Thymus (tissue), 11 donors: Measurements from ENCODE around the gene PRPF6. TPM values are rescaled to one million over a fixed set of nuclear protein-coding genes. Genes with fewer than 3 reads are reported as not detected.

Experiments
- DNase-seq, 9 donors: peaks; one replicate each; pipeline ENCODE4 v3.0.0-alpha.2; 2013; ENCODE audit warnings: low spot score in 9 of 9, low read depth in 6 of 9, missing footprints in 1 of 9
- H3K27ac ChIP-seq, 2 donors: one replicate each; pipeline ENCODE4 v1.5.1; 2013; ENCODE audit warnings: control low read depth in 1 of 2, low read depth in 1 of 2, low read length in 1 of 2, mild to moderate bottlenecking in 1 of 2, moderate library complexity in 1 of 2
- H3K27me3 ChIP-seq, 2 donors: one replicate each; pipeline ENCODE4 v1.5.1; 2013; ENCODE audit warnings: low read length in 1 of 2; ENCODE audit not compliant: control insufficient read depth in 2 of 2, insufficient read depth in 1 of 2
- H3K36me3 ChIP-seq, 2 donors: one replicate each; pipeline ENCODE4 v1.5.1; 2013; ENCODE audit warnings: low read length in 1 of 2, mild to moderate bottlenecking in 1 of 2, moderate library complexity in 1 of 2; ENCODE audit not compliant: control insufficient read depth in 2 of 2, insufficient read depth in 2 of 2
- H3K4me1 ChIP-seq, 2 donors: one replicate each; pipeline ENCODE4 v1.5.1; 2013; ENCODE audit warnings: low read length in 2 of 2; ENCODE audit not compliant: control insufficient read depth in 2 of 2, insufficient read depth in 2 of 2
- H3K4me3 ChIP-seq, 2 donors: one replicate each; pipeline ENCODE4 v1.5.1; 2013; ENCODE audit warnings: low read length in 2 of 2, control low read depth in 1 of 2, mild to moderate bottlenecking in 1 of 2
- H3K9me3 ChIP-seq, 2 donors: one replicate each; pipeline ENCODE4 v1.5.1; 2013; ENCODE audit warnings: low read length in 1 of 2, mild to moderate bottlenecking in 1 of 2; ENCODE audit not compliant: control insufficient read depth in 2 of 2, insufficient read depth in 1 of 2
- WGBS: extraction: QIAGEN DNeasy Blood & Tissue Kit; methylation state at CpG from one replicate; pipeline ENCODE4 v1.1.7; 2013; 5-methylcytosine and 5-hydroxymethylcytosine counted together
- polyA plus RNA-seq: library from polyadenylated mRNA; stranded (reverse); fragments of 200-250 nt; gene quantifications from one replicate; pipeline ENCODE4 v1.2.3, GENCODE V29; 2013
- total RNA-seq: library from RNA; stranded (reverse); fragments of 120-200 nt; gene quantifications from one replicate; pipeline ENCODE4 v1.2.4, GENCODE V29; 2013
- donor health status: healthy.

PRPF6 gene
- total and polyA plus RNA-seq, 2 donors, result 45.1 to 56.1 TPM

- no peak for DNase-seq
- no peaks in the 10 kb centered on the region for H3K36me3 ChIP-seq
- H3K9me3 ChIP-seq, result no peaks in the 10 kb centered on the region
- peaks cover 0 to 33% of the 10 kb centered on the region in 2 donors for H3K27me3 ChIP-seq
- 94% methylated on average over 12 of the region's 12 CpGs for WGBS
- no peak overlapping the region for H3K4me3 ChIP-seq
- H3K4me1 ChIP-seq, result peaks cover 4 to 50% of the 10 kb centered on the region in 2 donors
- H3K27ac ChIP-seq, result no peak overlapping the region
Measured at GRCh38 chr20:64058536-64058935, 77.6 kb downstream of the PRPF6 start.

GRCh38 chr20:64062276-64062595, 81.3 kb downstream of the PRPF6 start:
- WGBS, result 70% methylated on average over 5 of the region's 5 CpGs
- no peak for DNase-seq
- Histone ChIP-seq H3K9me3 (peaks cover 0 to 2% of the 10 kb centered on the region in 2 donors), H3K4me3 (peak overlapping the region; percentile 41 to 79), H3K4me1 (peaks cover 30 to 57% of the 10 kb centered on the region in 2 donors), H3K27ac (peak overlapping the region in 1 of 2 donors; percentile 43), H3K36me3 (no peaks in the 10 kb centered on the region), H3K27me3 (peaks cover 0 to 3% of the 10 kb centered on the region in 2 donors)

GRCh38 chr20:64062596-64063388, 81.9 kb downstream of the PRPF6 start, which contains the start of gene TCEA2:
Gene TCEA2, plus strand, starts transcription at chr20:64063198. Its CDS starts 115 bp downstream, at chr20:64063313.
- DNase-seq, result peak; percentile 85 to 97 (median 94)
- H3K27me3 ChIP-seq, result no peaks in the 10 kb centered on the region
- peak within 1 kb of the TSS; percentile 65 to 79 for H3K4me3 ChIP-seq
- peaks cover 0 to 2% of the 10 kb centered on the region in 2 donors for H3K9me3 ChIP-seq
- H3K27ac ChIP-seq, result peak within 1 kb of the TSS; percentile 51 to 81
- peaks cover 27 to 57% of the 10 kb centered on the region in 2 donors for H3K4me1 ChIP-seq
- no peaks in the 10 kb centered on the region for H3K36me3 ChIP-seq
- 11% methylated on average over 85 of the region's 85 CpGs for WGBS

- H3K27me3 ChIP-seq, result no peaks in the 10 kb centered on the region
- WGBS, result 6% methylated on average over 51 of the region's 51 CpGs
- H3K4me1 ChIP-seq, result peaks cover 27 to 55% of the 10 kb centered on the region in 2 donors
- H3K36me3 ChIP-seq, result no peaks in the 10 kb centered on the region
- DNase-seq, result no peak
- peaks cover 0 to 2% of the 10 kb centered on the region in 2 donors for H3K9me3 ChIP-seq
- H3K27ac ChIP-seq, result no peak overlapping the region
- peak overlapping the region; percentile 65 to 79 for H3K4me3 ChIP-seq
Measured at GRCh38 chr20:64063389-64064144, 82.6 kb downstream of the PRPF6 start.

GRCh38 chr20:64064145-64064698, 83.3 kb downstream of the PRPF6 start:
- H3K4me3 ChIP-seq, result no peak overlapping the region
- no peaks in the 10 kb centered on the region for H3K36me3 ChIP-seq
- no peaks in the 10 kb centered on the region for H3K27me3 ChIP-seq
- peaks cover 0 to 2% of the 10 kb centered on the region in 2 donors for H3K9me3 ChIP-seq
- no peak for DNase-seq
- H3K27ac ChIP-seq, result no peak overlapping the region
- WGBS, result 88% methylated on average over 12 of the region's 12 CpGs
- H3K4me1 ChIP-seq, result peaks cover 27 to 55% of the 10 kb centered on the region in 2 donors

- peak in 5 of 9 donors; percentile 55 to 85 (median 69) for DNase-seq
- Histone ChIP-seq H3K27me3 (no peaks in the 10 kb centered on the region), H3K36me3 (no peaks in the 10 kb centered on the region), H3K4me1 (peaks cover 27 to 55% of the 10 kb centered on the region in 2 donors), H3K4me3 (no peak overlapping the region), H3K27ac (peak overlapping the region; percentile 58 to 93), H3K9me3 (peaks cover 0 to 2% of the 10 kb centered on the region in 2 donors)
- WGBS, result 41% methylated on average over 27 of the region's 27 CpGs
Measured at GRCh38 chr20:64065062-64065973, 84.4 kb downstream of the PRPF6 start.

- peak overlapping the region; percentile 53 to 93 for H3K27ac ChIP-seq
- H3K36me3 ChIP-seq, result no peaks in the 10 kb centered on the region
- peaks cover 0 to 2% of the 10 kb centered on the region in 2 donors for H3K9me3 ChIP-seq
- peaks cover 27 to 55% of the 10 kb centered on the region in 2 donors for H3K4me1 ChIP-seq
- H3K4me3 ChIP-seq, result no peak overlapping the region
- no peaks in the 10 kb centered on the region for H3K27me3 ChIP-seq
- 55% methylated on average over 5 of the region's 5 CpGs for WGBS
- DNase-seq, result peak in 1 of 9 donors; percentile 62
Measured at GRCh38 chr20:64065974-64066343, 85.0 kb downstream of the PRPF6 start.

- H3K27ac ChIP-seq, result no peak overlapping the region
- WGBS, result 82% methylated on average over 6 of the region's 6 CpGs
- no peak for DNase-seq
Measured at GRCh38 chr20:64067005-64067632, 86.2 kb downstream of the PRPF6 start.

More at GRCh38 chr20:64067005-64067632, 86.2 kb downstream of the PRPF6 start:
- no peak overlapping the region for H3K4me3 ChIP-seq
- peaks cover 27 to 53% of the 10 kb centered on the region in 2 donors for H3K4me1 ChIP-seq
- peaks cover 0 to 4% of the 10 kb centered on the region in 2 donors for H3K36me3 ChIP-seq
- no peaks in the 10 kb centered on the region for H3K27me3 ChIP-seq
- peaks cover 0 to 2% of the 10 kb centered on the region in 2 donors for H3K9me3 ChIP-seq
